GM18502 (cell line): Measurements from ENCODE around the gene EXOC3.

Source experiments
- ATAC-seq: cut with Tn5 transposase; IDR thresholded peaks from one replicate; pipeline ENCODE4 v1.9.1; 2021; ENCODE audit warnings: mild to moderate bottlenecking; ENCODE audit not compliant: unreplicated experiment, poor library complexity

EXOC3 gene

DNA sequence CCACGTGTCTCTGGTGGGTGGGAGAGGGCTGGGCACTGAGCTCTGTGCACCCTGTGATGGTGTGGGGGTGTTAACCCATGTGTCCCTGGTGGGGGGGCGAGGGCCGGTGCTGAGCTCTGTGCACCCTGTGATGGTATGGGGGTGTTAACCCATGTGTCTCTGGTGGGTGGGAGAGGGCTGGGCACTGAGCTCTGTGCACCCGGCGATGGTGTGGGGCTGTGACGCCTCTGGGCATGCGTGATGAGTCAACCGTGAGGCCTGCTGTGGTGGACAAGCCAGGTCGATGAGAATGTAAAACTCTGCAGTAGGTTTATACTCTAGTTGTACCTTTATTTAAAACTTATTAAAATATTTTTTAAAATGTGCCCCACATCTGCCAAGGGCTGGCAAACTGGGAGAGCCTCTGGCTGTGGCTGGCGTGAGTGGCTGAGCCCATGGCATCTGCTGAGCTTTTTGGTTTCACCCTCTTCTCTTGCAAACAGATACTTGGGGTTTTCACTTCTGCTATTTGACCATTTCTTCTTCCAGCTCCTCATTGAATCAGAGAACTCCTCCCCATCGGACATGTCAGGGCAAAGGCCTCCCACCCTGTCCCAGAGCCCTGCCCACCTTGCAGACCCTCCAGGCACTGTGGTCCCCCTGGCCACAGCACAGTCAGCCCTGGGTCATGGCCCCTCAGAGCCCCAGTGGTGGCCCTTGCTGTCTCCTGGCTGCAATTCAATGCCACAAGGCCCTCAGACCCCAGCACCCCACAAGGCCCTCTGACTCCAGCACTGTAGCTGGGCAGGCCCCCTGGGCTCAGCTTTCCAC lies 18.5 kb upstream of the EXOC3 start:
- ATAC-seq: peak; percentile 90

DNA sequence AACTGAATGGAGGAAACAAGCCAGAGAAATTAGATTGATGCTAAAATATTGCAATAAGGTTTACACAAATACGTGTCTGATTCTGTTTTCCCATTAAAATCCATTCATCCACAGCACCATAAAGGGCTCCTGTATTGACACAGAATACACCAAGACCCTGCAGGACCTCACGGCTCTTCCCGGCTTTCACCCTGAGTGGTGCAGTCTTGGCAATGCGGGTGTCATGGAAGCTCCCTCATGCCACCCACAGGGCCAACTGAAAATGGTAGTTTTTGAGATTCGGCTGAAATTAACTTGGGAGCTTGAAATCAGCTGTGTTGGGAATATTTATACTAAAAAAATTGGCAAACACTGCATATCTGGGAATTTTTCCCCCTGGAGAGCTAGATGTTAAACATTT lies 17.3 kb upstream of the EXOC3 start:
- ATAC-seq: no peak

DNA sequence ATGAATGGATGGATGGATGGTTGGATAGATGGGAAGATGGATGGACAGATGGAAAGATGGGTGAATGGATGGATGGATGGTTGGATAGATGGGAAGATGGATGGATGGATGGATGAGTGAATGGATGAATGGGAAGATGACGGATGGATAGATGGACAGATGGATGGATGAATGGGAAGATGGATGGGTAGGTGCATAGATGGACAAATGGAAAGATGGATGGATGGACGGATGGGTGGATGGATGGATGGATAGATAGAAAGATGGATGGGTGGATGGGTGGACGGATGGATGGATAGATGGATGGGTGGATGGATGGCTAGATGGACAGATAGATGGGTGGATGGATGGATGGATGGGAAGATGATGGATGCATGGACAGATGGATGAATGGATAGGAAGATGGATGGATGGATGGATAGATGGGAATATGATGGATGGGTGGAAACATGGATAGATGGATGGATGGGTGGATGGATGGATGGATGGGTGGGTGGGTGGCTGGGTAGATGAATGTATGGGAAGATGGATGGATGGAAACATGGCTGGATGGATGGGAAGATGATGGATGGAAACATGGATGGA lies 16.5 kb upstream of the EXOC3 start:
- ATAC-seq: no peak

DNA sequence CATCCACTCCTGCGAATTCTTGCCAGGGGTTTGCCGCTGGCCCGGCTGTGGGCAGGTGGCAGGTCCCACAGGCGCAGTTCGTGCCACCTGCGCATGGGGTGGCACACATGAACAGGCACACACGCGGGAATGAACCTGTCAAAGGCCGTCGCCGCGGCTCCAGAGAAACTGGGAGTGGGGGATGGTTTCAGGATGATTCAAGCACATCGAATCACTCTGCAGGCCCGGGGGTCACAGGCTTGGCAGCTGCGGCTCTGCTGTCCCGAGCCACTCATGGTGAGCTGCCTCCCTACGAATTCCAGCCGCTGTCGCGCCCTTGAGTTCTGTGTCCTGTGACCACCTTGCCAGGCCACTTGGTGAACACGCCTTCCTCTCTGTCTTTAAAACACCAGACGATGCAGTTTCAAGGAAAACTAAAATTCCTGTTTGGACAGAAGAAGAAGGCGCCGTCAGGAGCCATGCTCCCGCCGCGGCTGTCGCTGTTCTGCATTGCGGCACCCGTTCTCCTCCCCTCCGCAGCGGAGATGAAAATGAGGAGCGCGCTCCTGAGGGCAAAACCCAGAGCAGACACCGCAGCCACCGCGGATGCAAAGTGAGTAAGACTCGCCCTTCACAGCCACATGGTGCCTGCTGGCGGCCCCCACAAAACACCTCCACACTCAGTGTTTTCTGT lies 15.4 kb upstream of the EXOC3 start:
- ATAC-seq: no peak

DNA sequence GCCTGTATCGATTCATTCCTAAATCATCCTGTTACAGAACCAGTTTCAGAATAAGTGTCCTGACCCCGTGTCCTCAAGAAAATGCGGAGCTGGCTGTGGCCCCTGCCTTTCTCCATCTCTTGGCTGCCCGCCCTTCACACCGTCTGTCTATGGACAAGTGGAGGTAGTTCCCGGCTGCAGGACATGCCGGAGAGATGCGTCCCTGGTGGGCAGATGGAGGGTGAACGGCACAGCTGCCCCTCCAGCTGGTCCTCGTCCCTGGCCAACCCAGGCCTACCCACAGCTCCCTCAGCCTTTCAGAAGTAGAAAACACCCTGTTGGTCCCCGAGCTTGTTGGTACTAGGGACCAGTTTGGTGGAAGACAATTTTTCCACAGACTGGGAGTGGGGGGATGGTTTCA lies 14.8 kb upstream of the EXOC3 start:
- no peak for ATAC-seq

- no peak for ATAC-seq
Measured at GRCh38 chr5:428754-429452, 14.1 kb upstream of the EXOC3 start.

- ATAC-seq: no peak
Measured at GRCh38 chr5:429453-430188, 13.4 kb upstream of the EXOC3 start.

DNA sequence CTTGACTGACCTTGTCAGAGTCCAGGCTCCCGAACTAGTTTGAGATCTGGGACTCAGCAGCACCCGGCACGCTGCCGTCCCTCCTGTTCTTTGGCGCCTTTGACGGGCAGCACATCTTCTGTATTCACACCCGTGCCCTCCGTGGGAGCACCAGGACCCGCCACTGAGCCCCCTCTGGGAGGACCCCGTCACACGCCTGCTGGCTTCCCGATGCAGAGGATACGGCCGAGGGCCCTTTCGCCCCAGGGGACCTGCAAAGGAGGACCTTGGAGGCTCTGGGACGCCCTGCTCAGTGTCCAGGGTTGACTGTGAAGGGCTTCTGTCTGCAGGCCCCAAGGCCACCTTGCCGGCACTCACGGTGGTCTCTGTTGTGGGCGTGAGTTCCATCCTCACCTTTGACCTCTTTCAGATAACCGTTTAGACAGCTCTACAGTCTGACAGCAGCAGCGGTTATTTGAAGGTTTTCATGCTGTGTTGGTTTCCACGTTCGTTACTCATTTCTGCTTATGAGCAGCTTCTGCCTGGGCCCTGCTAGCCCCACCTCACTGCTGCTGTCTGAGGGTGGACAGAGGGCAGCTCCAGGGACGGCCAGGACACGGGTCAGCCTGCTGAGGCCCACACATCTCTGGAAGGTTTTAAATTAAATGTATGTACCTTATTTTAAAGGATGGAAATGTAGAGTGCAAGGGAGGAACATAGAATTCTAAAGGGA lies 12.6 kb upstream of the EXOC3 start:
- no peak for ATAC-seq

GRCh38 chr5:431001-431710 lies 11.8 kb upstream of the EXOC3 start:
- ATAC-seq: peak; percentile 69

- no peak for ATAC-seq
Measured at GRCh38 chr5:431711-432050, 11.3 kb upstream of the EXOC3 start.

- ATAC-seq: no peak
Measured at GRCh38 chr5:432201-432927, 10.6 kb upstream of the EXOC3 start.

- ATAC-seq: no peak
Measured at GRCh38 chr5:432928-433791, 9.8 kb upstream of the EXOC3 start.

- no peak for ATAC-seq
Measured at GRCh38 chr5:433836-434235, 9.1 kb upstream of the EXOC3 start.

DNA sequence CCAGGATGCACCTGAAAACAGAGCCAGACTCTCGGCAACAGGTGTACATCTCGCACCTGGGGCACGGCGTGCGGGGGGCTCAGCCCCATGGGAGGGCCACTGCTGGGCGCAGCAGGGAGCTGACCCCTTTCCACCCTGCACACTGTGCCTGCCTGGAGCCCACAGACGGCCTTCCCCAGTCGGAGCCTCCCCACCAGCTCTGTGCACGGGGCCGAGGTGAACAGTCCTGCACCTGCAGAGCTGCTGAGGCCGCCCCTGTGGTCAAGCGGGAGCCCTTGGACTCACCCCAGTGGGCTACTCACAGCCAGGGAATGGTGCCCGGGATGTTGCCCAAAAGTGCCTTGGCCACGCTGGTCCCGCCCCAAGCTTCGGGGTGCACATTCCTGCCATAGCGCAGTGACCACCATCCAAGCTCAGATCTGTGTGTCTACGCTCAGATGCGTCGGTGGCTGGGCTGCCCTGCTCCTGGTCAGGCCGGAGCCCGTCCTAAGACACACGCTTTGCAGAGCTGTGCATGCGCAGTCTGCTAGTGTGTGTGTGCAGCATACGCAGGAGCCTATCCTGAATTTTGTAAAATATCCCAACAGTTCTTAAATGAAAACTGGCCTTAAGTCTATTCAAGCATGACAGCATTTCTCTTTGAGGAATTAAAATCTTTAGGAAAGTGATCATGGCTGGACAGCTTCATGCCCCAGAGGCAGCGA lies 8.4 kb upstream of the EXOC3 start:
- no peak for ATAC-seq

GRCh38 chr5:435156-435790 lies 7.7 kb upstream of the EXOC3 start:
- ATAC-seq: no peak

- no peak for ATAC-seq
Measured at GRCh38 chr5:435961-436640, 6.9 kb upstream of the EXOC3 start.
